VCaP (cell line): ENCODE results near the gene CRYBG2.
A peak's percentile ranks its signal among the peaks of the same experiment; 100 is the strongest.

Experiments
- H3K27ac ChIP-seq: fragments of 450-650 bp; 2 replicates; pipeline ENCODE4 v1.5.1; 2017
- CTCF ChIP-seq: fragments of 450-650 bp; conservative IDR thresholded peaks from 2 replicates; pipeline ENCODE4 v1.5.1; 2017; ENCODE audit warnings: mild to moderate bottlenecking, moderate library complexity

The CRYBG2 gene

GRCh38 chr1:26368486-26368885 is 14.6 kb upstream of the CRYBG2 start:
- no peak overlapping the region for H3K27ac ChIP-seq
- TF ChIP-seq CTCF, result no peak

GRCh38 chr1:26368006-26368405 is 14.1 kb upstream of the CRYBG2 start:
- no peak for TF ChIP-seq CTCF
- no peak overlapping the region for H3K27ac ChIP-seq

GRCh38 chr1:26367441-26367840 is 13.5 kb upstream of the CRYBG2 start:
- no peak for TF ChIP-seq CTCF
- no peak overlapping the region for H3K27ac ChIP-seq

GRCh38 chr1:26364956-26365355 is 11.0 kb upstream of the CRYBG2 start:
- H3K27ac ChIP-seq, result no peak overlapping the region
- no peak for TF ChIP-seq CTCF

GRCh38 chr1:26363549-26364448 is 9.9 kb upstream of the CRYBG2 start:
- H3K27ac ChIP-seq, result no peak overlapping the region
- TF ChIP-seq CTCF, result peak; percentile 91

GRCh38 chr1:26362331-26362730 is 8.4 kb upstream of the CRYBG2 start:
- TF ChIP-seq CTCF, result no peak
- no peak overlapping the region for H3K27ac ChIP-seq

GRCh38 chr1:26361605-26362122 is 7.7 kb upstream of the CRYBG2 start:
- TF ChIP-seq CTCF, result no peak
- no peak overlapping the region for H3K27ac ChIP-seq
